ENCODE measurements around the gene ZBTB38. TPM values are rescaled to one million over a fixed set of nuclear protein-coding genes. Genes with fewer than 3 reads are reported as not detected.

Gene ZBTB38
- total and polyA plus RNA-seq, 2 of the 13 experiments (the other 11 are each of a cell fraction or from before 2014, with no cell fraction given) = 26.8 to 51.7 TPM

GRCh38 chr3:141412936-141413354, 44.6 kb downstream of the ZBTB38 start (continued):
- TF ChIP-seq DZIP1 (CRISPR knock-in tag; IDR thresholded peaks at IDR 0.05) (no peak), TFDP2 (CRISPR knock-in tag; IDR thresholded peaks at IDR 0.05) (peak; percentile 67), ZNF687 (CRISPR knock-in tag; IDR thresholded peaks at IDR 0.05) (peak; percentile 98), REXO4 (CRISPR knock-in tag; IDR thresholded peaks at IDR 0.05; ENCODE audit: borderline replicate concordance) (no peak), ZNF407 (CRISPR knock-in tag; IDR thresholded peaks at IDR 0.05; ENCODE audit: not compliant biosample characterization) (no peak)

Data from HepG2 (cell line).